BLaER1 treated with 17β-estradiol and CSF1 and Interleukin-3, amounts not matched to agents 10 nM and 100 nM (cell line): ENCODE results near the gene PLXNB2.

Experiments used
- H3K27ac ChIP-seq, 11 experiments: shearing (Covaris generic); formaldehyde crosslinking; 2 replicates each; pipeline ENCODE4 v1.8.1; 2022
- H3K27me3 ChIP-seq, 11 experiments: shearing (Covaris generic); formaldehyde crosslinking; 2 replicates each; pipeline ENCODE4 v1.8.1; 2022
- H3K36me3 ChIP-seq, 11 experiments: shearing (Covaris generic); formaldehyde crosslinking; 2 replicates each; pipeline ENCODE4 v1.8.1; 2022
- H3K4me1 ChIP-seq, 10 experiments: shearing (Covaris generic); formaldehyde crosslinking; 2 replicates each; pipeline ENCODE4 v1.8.1; 2022
- H3K4me2 ChIP-seq, 11 experiments: shearing (Covaris generic); formaldehyde crosslinking; 2 replicates each; pipeline ENCODE4 v1.8.1; 2022
- H3K4me3 ChIP-seq, 10 experiments: shearing (Covaris generic); formaldehyde crosslinking; 2 replicates each; pipeline ENCODE4 v1.8.1; 2022
- H3K9ac ChIP-seq, 11 experiments: shearing (Covaris generic); formaldehyde crosslinking; 2 replicates each; pipeline ENCODE4 v1.8.1; 2022
- H3K9me3 ChIP-seq, 11 experiments: shearing (Covaris generic); formaldehyde crosslinking; replicated peaks in 1 of 11; 2 replicates each; pipeline ENCODE4 v1.8.1; 2022
- H4K20me1 ChIP-seq, 11 experiments: shearing (Covaris generic); formaldehyde crosslinking; 2 replicates each; pipeline ENCODE4 v1.8.1; 2022
- Cebpa-rat ChIP-seq, 11 experiments: shearing (Covaris generic); IDR thresholded peaks; 2 replicates each; pipeline ENCODE4 v1.8.1; 2022

The PLXNB2 gene

DNA sequence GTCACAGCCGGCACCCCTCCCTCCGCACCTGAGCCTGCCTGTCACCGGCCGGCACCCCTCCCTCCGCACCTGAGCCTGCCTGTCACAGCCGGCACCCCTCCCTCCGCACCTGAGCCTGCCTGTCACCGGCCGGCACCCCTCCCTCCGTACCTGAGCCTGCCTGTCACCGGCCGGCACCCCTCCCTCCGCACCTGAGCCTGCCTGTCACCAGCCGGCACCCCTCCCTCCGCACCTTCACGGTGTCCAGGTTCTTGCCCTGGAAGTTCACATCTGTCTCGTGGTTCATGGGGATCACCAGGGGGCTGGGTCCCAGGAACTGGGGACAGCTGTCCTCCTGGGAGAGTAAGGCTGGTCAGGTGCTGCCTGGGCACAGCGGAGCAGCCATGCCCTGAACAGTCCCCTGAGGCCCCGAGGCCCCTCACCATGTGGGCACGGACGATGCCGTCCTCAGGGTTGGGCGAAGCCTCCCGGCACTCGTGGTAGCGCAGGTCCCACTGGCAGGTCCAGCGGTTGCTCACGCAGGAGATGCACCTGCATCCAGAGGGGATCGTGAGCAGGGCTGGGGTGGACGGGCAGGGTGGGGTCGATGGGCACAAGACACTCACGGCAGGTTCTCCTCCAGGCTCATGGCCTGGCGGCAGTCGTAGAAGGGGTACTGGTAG lies 21.7 kb downstream of the PLXNB2 start:
- H3K9me3 ChIP-seq: no peaks in the 10 kb centered on the region
- H3K9ac ChIP-seq: no peak overlapping the region
- no peak overlapping the region for H3K4me2 ChIP-seq
- no peak overlapping the region for H3K27ac ChIP-seq
- peaks cover 88 to 95% (median 92%) of the 10 kb centered on the region in 11 experiments for H3K36me3 ChIP-seq
- no peaks in the 10 kb centered on the region for H3K27me3 ChIP-seq
- TF ChIP-seq Cebpa-rat (IDR thresholded peaks at IDR 0.05): no peak
- H3K4me3 ChIP-seq: no peak overlapping the region
- H4K20me1 ChIP-seq: peaks cover 60 to 98% (median 85%) of the 10 kb centered on the region in 11 experiments
- H3K4me1 ChIP-seq: peaks cover 0 to 6% (median 3%) of the 10 kb centered on the region in 10 experiments; a peak in 13 of 20 replicates

- Histone ChIP-seq H3K4me1 (no peaks in the 10 kb centered on the region), H3K4me2 (no peak overlapping the region), H3K27ac (no peak overlapping the region), H4K20me1 (peaks cover 55 to 98% (median 79%) of the 10 kb centered on the region in 11 experiments), H3K4me3 (no peak overlapping the region), H3K9me3 (no peaks in the 10 kb centered on the region), H3K36me3 (peaks cover 86 to 95% (median 91%) of the 10 kb centered on the region in 11 experiments), H3K27me3 (no peaks in the 10 kb centered on the region), H3K9ac (no peak overlapping the region)
- TF ChIP-seq Cebpa-rat (IDR thresholded peaks at IDR 0.05): no peak
These were observed 23.0 kb downstream of the PLXNB2 start for GRCh38 chr22:50284479-50284878.

DNA sequence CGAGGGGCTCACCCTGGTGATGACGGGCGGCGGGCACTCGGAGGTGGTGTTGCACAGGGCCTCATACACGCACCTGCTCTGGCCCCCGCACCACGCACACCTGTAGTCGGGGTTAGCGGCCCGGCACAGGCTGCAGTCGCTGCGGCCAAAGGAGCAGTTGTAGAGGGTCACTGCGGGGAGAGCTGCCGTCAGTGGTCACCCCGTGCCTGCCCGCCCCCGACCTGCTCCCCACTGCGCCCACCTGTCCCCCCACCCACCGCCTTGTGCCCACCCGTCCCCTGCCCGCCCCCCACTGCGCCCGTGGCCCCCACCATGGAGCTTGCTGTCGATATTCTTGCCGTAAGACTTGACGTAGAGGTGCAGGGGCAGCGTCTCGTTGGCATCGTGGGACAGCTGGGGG lies 23.6 kb downstream of the PLXNB2 start:
- Histone ChIP-seq H3K27ac (no peak overlapping the region), H3K36me3 (peaks cover 86 to 95% (median 91%) of the 10 kb centered on the region in 11 experiments), H3K4me3 (no peak overlapping the region), H3K4me2 (no peak overlapping the region), H4K20me1 (peaks cover 53 to 98% (median 79%) of the 10 kb centered on the region in 11 experiments), H3K9me3 (no peaks in the 10 kb centered on the region), H3K4me1 (no peaks in the 10 kb centered on the region), H3K27me3 (no peaks in the 10 kb centered on the region), H3K9ac (no peak overlapping the region)
- TF ChIP-seq Cebpa-rat (IDR thresholded peaks at IDR 0.05): no peak

DNA sequence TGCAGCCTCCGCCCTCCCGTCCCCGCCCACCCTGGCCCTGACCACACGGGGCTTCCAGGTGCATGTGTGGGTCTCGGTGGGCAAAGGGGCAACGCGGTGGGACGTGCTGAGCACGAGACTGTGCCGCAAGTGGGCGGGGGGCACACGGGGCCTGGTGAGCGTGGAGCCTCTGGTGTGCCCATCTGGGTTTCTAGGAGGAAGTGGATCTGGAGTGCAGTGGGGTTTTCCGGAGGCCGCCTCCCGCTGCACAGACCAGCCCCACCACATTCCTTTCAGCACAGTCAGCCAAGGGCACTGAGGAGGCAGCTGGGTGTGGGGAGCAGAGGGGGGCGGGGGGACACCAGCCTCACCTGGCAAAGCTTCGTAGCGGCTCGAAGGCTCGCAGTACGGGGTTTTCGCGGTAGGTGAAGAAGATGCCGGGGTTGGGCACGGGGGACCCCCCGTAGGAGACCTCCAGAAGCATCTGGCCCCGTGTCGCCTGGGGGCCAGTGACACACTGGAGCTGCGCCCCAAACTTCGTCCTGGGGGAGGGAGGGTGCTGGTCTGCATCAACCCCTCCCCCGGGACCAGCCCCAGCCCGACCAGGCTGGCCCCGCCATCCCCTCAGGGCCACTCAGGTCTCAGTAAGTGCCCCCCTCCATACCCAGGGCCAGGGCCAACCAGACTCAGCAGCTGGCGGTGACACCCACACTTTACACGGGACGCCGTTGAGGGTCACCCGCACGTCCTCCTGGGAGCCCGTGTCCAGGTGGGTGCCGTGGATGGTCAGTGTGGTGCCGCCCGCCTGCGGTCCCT lies 24.9 kb downstream of the PLXNB2 start:
- Histone ChIP-seq H3K27ac (no peak overlapping the region), H3K4me2 (no peak overlapping the region)
- no peak for TF ChIP-seq Cebpa-rat (IDR thresholded peaks at IDR 0.05)

DNA sequence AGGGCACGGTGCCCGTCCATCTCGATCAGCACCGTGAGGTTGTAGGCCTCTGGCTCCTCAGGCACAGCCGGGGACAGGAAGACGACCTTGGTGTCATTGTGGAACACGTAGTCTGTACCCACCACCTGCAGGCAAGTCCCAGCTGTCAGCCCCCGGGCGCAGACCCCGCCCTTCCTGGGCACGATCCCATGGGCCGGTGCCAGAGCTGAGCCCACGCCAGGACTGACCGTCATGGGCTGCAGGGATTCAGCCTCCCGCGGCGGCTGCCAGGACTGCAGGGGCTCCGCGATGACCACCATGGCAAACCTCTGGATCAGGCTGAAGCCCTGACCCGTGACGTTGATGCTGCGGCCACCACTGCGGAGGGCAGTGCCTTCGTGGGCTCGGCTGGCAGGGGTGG lies 25.5 kb downstream of the PLXNB2 start:
- H3K27ac ChIP-seq: no peak overlapping the region

More for the DNA sequence above, 24.9 kb downstream of the PLXNB2 start:
- Histone ChIP-seq H3K4me3 (no peak overlapping the region), H4K20me1 (peaks cover 51 to 98% (median 78%) of the 10 kb centered on the region in 11 experiments), H3K36me3 (peaks cover 86 to 95% (median 91%) of the 10 kb centered on the region in 11 experiments), H3K9me3 (no peaks in the 10 kb centered on the region), H3K9ac (no peak overlapping the region), H3K27me3 (no peaks in the 10 kb centered on the region), H3K4me1 (no peaks in the 10 kb centered on the region)

DNA sequence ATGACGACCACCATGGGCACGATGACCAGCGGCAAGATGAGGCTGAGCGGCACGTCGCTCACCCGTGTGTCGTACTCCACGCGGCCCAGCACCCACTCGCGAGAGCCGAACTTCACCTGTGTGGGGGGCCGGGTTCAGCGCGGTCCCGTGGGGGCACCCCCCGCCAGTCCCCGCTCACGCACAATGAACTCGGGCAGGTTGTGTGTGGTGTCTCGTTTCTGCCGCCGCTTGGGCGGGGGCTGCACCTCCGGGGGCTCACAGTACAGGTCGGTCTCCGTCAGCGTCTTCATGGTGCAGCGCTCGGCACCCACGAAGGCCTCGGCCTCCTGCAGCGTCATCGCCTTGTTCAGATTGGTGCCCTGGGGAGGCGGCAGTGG lies 26.1 kb downstream of the PLXNB2 start:
- Histone ChIP-seq H3K4me3 (no peak overlapping the region), H3K27me3 (no peaks in the 10 kb centered on the region), H3K4me2 (no peak overlapping the region), H3K9me3 (0 out of 22 replicates have a peak, but pooled peaks cover 0 to under 1% (median 0%) of the 10 kb centered on the region in 11 experiments), H4K20me1 (peaks cover 51 to 98% (median 78%) of the 10 kb centered on the region in 11 experiments), H3K9ac (no peak overlapping the region), H3K36me3 (peaks cover 84 to 95% (median 90%) of the 10 kb centered on the region in 11 experiments), H3K27ac (no peak overlapping the region), H3K4me1 (peaks cover 0 to 5% (median 0%) of the 10 kb centered on the region in 10 experiments; a peak in 1 of 20 replicates)
- no peak for TF ChIP-seq Cebpa-rat (IDR thresholded peaks at IDR 0.05)

More for the DNA sequence above, 25.5 kb downstream of the PLXNB2 start:
- H3K36me3 ChIP-seq: peaks cover 86 to 95% (median 90%) of the 10 kb centered on the region in 11 experiments
- TF ChIP-seq Cebpa-rat (IDR thresholded peaks at IDR 0.05): no peak
- H3K4me2 ChIP-seq: no peak overlapping the region
- no peak overlapping the region for H3K9ac ChIP-seq
- no peaks in the 10 kb centered on the region for H3K9me3 ChIP-seq
- H3K4me3 ChIP-seq: no peak overlapping the region
- H3K27me3 ChIP-seq: no peaks in the 10 kb centered on the region
- H3K4me1 ChIP-seq: no peaks in the 10 kb centered on the region
- H4K20me1 ChIP-seq: peaks cover 51 to 98% (median 78%) of the 10 kb centered on the region in 11 experiments

- Histone ChIP-seq H3K4me2 (no peak overlapping the region), H3K27me3 (no peaks in the 10 kb centered on the region), H3K27ac (no peak overlapping the region), H3K9ac (no peak overlapping the region), H4K20me1 (peaks cover 52 to 98% (median 78%) of the 10 kb centered on the region in 11 experiments), H3K4me1 (peaks cover 1 to 9% (median 2%) of the 10 kb centered on the region in 10 experiments; a peak in 16 of 20 replicates), H3K36me3 (peaks cover 84 to 95% (median 90%) of the 10 kb centered on the region in 11 experiments), H3K4me3 (no peak overlapping the region), H3K9me3 (peaks cover 0 to 4% (median 0%) of the 10 kb centered on the region in 11 experiments; a peak in 3 of 22 replicates)
- TF ChIP-seq Cebpa-rat (IDR thresholded peaks at IDR 0.05): no peak
These were observed 26.6 kb downstream of the PLXNB2 start for GRCh38 chr22:50280708-50281383.

DNA sequence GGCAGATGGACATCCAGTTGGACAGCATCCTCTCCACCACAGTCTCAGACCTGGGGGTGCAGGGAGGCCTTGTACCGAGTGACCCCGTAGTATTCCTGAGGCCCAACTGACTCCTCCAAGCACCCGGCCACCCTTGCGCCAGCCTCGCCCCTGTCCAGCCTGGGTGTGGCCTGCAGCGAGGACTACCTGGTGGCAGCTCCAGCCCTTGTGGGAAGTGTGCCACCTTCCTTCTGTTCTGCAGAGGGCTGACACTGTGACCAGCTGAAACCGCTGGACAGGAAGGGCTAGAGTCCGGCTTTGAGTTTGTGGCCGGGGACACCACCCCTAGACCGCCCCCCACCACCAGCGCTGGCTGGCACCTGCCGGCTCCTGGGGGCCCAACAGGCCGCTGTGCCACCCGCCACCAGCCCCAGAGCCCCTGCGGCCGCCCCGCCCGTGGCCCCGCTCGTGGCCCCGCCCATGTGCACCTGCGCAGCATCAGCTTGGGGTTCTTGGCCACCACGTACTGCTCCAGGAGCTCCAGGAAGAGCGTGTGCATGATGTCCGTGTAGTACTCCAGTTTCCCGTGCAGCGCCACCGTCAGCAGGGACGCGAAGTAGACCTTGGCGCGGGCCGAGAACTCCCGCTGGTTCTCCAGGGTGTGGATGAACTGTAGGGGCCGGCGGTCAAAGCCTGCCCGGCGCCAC lies 27.3 kb downstream of the PLXNB2 start:
- TF ChIP-seq Cebpa-rat (IDR thresholded peaks at IDR 0.05): no peak
- Histone ChIP-seq H3K27me3 (no peaks in the 10 kb centered on the region), H3K9ac (no peak overlapping the region), H3K27ac (no peak overlapping the region), H3K36me3 (peaks cover 87 to 98% (median 94%) of the 10 kb centered on the region in 11 experiments), H3K4me3 (no peak overlapping the region), H3K9me3 (peaks cover 0 to 4% (median 0%) of the 10 kb centered on the region in 11 experiments; a peak in 3 of 22 replicates), H3K4me2 (no peak overlapping the region), H3K4me1 (peaks cover 8 to 16% (median 9%) of the 10 kb centered on the region in 10 experiments; a peak in 18 of 20 replicates), H4K20me1 (peaks cover 55 to 99% (median 81%) of the 10 kb centered on the region in 11 experiments; a peak in 21 of 22 replicates)
